ENCODE results near the gene RBM8A.

RBM8A gene

DNA sequence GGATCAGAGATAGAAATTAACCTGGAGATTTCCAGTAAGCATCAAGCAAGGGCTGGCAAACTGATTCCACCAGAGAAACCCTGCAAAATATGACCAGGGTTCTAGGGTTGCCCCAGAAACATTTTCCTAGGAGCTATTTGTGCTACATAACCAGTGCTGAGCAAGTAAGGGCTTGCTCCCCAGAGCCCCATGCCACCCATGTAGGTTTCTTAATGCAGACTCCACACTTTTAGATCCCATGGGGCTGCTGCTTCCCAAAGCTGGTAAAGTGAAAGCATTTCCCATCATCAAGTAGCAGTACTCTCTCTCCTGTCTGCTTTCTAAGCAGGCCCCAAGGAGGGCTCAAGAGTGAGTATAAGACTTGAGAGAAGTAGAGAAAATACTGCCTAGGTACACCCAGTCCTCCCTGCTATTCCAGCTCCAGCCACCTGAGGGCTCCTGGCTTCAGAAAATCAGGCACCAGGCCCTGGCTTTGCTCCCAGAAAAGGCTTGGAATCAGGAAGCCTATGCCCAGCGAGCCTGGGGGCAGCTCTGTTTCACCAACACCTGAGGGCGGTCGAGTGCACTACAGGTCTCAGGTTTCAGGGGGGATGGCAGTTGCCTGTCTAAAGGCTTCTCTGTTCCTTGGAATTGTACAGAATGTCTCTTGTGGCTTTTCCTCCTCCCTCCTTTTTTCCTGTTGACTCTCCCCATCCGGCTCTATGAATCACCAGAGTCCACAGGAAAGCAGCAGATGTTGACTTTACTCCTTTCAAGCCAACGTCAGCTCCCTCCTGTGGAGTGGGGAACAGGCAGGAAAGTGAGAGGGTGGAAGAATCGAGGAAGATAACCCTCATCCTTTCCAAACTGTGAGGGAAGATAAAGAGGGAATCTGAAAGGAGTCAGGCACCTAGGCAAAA is 35.4 kb downstream of the RBM8A start:
- DNase-seq (ENCODE audit: low read depth) = peak; percentile 99
- TF ChIP-seq, protein P1, sequence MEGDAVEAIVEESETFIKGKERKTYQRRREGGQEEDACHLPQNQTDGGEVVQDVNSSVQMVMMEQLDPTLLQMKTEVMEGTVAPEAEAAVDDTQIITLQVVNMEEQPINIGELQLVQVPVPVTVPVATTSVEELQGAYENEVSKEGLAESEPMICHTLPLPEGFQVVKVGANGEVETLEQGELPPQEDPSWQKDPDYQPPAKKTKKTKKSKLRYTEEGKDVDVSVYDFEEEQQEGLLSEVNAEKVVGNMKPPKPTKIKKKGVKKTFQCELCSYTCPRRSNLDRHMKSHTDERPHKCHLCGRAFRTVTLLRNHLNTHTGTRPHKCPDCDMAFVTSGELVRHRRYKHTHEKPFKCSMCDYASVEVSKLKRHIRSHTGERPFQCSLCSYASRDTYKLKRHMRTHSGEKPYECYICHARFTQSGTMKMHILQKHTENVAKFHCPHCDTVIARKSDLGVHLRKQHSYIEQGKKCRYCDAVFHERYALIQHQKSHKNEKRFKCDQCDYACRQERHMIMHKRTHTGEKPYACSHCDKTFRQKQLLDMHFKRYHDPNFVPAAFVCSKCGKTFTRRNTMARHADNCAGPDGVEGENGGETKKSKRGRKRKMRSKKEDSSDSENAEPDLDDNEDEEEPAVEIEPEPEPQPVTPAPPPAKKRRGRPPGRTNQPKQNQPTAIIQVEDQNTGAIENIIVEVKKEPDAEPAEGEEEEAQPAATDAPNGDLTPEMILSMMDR (IDR thresholded peaks at IDR 0.05; ENCODE audit: insufficient read depth, low read depth, low read length, missing control alignments) = peak; percentile 95
- peak overlapping the region; percentile 17 for H3K4me3 ChIP-seq (ENCODE audit: low read length)

DNA sequence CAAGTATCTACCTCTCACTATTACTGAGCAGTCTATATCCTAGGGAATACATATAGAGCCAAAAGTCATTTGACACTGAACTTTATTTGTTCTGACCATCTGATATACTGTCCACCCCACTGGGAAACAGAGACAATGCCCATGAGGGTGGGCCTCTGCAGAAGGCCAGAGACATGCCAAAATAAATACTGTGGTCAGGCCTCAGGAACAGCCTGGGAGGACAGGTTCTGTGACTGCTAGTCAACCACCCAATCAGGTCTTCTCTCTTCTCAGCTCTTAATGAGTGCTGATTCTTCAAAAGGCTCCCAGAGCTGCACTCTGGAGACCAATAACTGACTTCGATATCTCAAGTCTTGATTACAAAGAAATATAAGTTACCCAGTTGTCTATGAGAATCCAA is 36.1 kb downstream of the RBM8A start:
- no peak overlapping the region for H3K4me3 ChIP-seq (ENCODE audit: low read length)
- TF ChIP-seq, protein P1 (IDR thresholded peaks at IDR 0.05; ENCODE audit: insufficient read depth, low read depth, low read length, missing control alignments) = no peak
- DNase-seq (ENCODE audit: low read depth) = peak; percentile 70

DNA sequence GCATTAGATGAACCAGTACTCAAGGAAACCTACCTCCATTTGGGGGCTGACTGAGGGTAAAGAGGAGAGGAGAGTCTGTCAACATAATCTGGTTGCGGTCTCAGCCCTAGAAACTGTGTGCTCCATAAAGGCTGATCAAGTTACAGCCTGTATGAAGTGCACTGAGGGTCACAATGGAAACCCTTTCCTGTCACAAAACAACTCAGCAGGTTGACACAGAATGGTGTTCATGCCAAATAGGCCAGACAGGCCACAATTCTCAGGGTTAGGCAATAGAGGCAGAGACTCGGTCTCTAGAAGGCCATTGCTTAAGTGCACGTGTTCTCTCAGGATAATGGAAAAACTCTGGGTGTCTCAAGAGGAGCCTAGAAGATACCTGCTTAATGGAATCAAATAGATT is 37.6 kb downstream of the RBM8A start:
- H3K4me3 ChIP-seq (ENCODE audit: low read length) = no peak overlapping the region
- TF ChIP-seq, protein P1 (IDR thresholded peaks at IDR 0.05; ENCODE audit: insufficient read depth, low read depth, low read length, missing control alignments) = no peak
- peak; percentile 40 for DNase-seq (ENCODE audit: low read depth)

DNA sequence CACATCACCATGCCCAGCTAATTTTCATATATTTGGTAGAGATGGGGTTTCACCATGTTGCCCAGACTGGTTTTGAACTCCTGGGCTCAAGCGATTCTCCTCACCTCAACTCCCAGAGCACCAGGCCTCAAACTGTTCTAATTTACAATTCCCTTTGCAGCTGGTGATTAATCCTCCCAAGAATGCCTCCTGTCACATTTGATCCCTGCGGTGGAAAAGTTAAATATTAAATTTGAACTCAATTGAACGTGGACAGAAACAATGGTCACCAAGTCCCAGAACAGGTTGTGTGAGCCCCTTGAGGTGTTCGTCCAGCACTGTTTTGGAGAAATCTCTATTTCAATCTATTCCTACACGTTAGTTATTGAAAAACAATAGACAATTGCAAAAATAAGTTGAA is 39.7 kb downstream of the RBM8A start:
- DNase-seq (ENCODE audit: low read depth) = peak; percentile 24
- TF ChIP-seq, protein P1 (IDR thresholded peaks at IDR 0.05; ENCODE audit: insufficient read depth, low read depth, low read length, missing control alignments) = no peak
- no peak overlapping the region for H3K4me3 ChIP-seq (ENCODE audit: low read length)

DNA sequence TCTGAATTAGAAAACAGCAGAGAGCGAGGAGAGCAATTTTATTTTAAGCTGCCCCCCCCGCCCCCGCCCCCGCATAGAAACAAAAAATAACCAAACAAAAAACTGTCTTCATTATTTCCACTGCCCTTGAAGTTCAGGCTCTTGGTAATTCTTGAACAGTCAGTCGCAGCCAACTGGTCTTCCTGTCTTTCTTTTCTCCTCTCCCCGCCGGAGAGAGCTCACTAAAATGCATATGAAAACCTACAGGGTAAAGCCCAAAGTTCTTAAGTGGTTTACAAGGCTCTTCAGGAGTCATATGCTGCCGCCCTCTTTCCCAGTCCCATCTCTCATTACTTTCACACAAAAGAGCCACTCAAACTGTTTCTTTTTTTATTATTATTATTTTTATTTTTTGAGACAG is 40.5 kb downstream of the RBM8A start:
- DNase-seq (ENCODE audit: low read depth) = no peak
- TF ChIP-seq, protein P1 (IDR thresholded peaks at IDR 0.05; ENCODE audit: insufficient read depth, low read depth, low read length, missing control alignments) = no peak
- H3K4me3 ChIP-seq (ENCODE audit: low read length) = no peak overlapping the region

DNA sequence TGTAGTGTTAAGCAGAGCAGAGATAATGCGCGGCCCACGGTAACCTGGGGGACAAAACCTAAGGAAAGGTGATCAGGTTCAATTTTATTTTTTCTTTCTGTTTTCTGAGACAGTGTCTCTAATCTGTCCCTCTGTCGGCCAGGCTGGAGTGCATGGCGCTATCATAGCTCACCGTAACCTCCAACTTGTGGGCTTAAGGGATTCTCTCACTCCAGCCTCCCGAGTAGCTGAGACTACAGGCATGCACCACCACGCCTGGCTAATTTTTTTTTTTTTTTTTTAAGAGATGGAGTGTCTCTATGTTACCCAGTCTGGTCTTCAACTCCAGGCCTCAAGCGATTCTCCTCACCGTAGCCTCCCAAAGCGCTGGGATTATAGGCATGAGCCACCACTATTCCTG is 40.9 kb downstream of the RBM8A start:
- H3K4me3 ChIP-seq (ENCODE audit: low read length) = peak overlapping the region; percentile 64
- no peak for DNase-seq (ENCODE audit: low read depth)

More for the DNA sequence above, 40.9 kb downstream of the RBM8A start:
- TF ChIP-seq, protein P1 (IDR thresholded peaks at IDR 0.05; ENCODE audit: insufficient read depth, low read depth, low read length, missing control alignments) = no peak
